Epithelial cell of esophagus (primary cell): Measurements from ENCODE around the gene CNTNAP5.

ENCODE experiments used
- DNase-seq: peaks from one replicate; pipeline ENCODE4 v3.0.0; 2010; ENCODE audit warnings: low read depth
- H3K4me3 ChIP-seq: 2 replicates; pipeline ENCODE4 v1.5.1; 2011; ENCODE audit warnings: mild to moderate bottlenecking, low read length, control low read depth
- CTCF ChIP-seq: IDR thresholded peaks from 2 replicates; pipeline ENCODE4 v1.5.1; 2011; ENCODE audit warnings: low read depth, mild to moderate bottlenecking, low read length, control low read depth, inconsistent platforms; ENCODE audit not compliant: insufficient read depth; ENCODE audit errors: missing control alignments

Gene CNTNAP5

GRCh38 chr2:124559236-124559635 lies 534.1 kb downstream of the CNTNAP5 start:
- no peak for DNase-seq
- H3K4me3 ChIP-seq: no peak overlapping the region
- no peak for TF ChIP-seq CTCF

GRCh38 chr2:124560592-124561112 lies 535.6 kb downstream of the CNTNAP5 start:
- H3K4me3 ChIP-seq: no peak overlapping the region
- DNase-seq: no peak
- no peak for TF ChIP-seq CTCF

DNA sequence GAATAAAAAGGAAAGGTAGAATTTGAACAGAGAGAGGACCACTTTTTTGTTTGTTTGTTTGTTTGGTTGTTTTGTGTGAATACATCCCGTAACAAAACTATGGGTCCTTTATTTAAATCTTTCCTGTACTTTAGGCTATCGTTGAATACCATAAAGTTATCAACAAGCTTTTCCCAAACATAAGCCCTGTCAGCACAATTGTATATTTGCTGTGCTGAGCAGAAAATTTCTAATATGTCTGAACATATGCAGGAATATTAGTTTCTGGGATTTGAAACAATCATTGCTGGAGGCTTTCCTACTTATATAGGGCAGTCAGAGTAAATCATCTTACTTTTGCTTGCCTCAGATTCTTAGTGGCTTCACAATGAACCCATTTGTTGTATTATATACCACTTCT lies 536.4 kb downstream of the CNTNAP5 start:
- no peak for DNase-seq
- H3K4me3 ChIP-seq: no peak overlapping the region
- TF ChIP-seq CTCF: no peak

- no peak for TF ChIP-seq CTCF
- DNase-seq: no peak
Measured at GRCh38 chr2:124563426-124563825, 538.3 kb downstream of the CNTNAP5 start.

DNA sequence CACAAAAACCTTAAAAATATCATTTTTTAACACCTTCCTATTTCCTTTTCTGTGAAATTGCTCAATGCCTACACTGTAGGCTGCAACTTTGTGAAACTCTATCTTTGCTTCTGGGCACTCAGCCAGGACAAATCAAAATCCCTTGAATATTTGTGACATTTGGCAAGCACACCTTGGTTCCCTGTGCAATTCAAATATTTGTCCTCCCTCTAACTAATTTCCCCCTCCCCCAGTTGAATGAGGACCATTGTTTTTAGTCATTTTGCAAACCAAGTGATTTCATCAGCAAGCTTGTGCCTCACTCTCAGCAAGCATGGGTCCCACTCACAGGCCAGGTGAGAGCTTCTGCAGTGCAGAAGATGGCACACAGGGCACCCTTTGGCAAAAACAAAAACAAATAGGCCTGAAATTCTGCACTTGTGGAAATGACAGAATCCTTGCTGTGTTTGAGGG lies 541.5 kb downstream of the CNTNAP5 start:
- DNase-seq: no peak
- H3K4me3 ChIP-seq: no peak overlapping the region
- TF ChIP-seq CTCF: no peak

More at GRCh38 chr2:124563426-124563825, 538.3 kb downstream of the CNTNAP5 start:
- H3K4me3 ChIP-seq: no peak overlapping the region

DNA sequence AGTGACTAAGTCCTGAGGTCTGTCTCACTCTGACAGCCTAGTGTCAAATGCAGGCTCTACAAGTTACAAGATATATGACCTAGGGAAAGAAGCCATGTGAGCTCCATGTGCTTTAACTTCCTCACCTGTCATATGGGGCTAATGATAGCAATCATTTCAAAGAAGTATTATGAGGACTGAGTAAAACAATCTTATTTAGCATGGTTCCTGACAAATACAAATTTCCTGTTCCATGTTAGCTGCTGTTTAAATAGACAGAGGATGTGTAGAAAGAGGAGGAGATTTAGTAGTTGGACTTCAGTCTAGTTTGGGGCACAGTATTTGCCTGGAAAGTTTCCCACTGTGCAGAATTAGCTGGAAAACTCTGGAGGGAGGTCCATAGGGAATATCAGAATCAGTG lies 545.8 kb downstream of the CNTNAP5 start:
- TF ChIP-seq CTCF: no peak
- no peak for DNase-seq
- H3K4me3 ChIP-seq: no peak overlapping the region

GRCh38 chr2:124571836-124572235 lies 546.7 kb downstream of the CNTNAP5 start:
- TF ChIP-seq CTCF: no peak
- no peak overlapping the region for H3K4me3 ChIP-seq
- DNase-seq: no peak
